ENCODE results near the gene PRDX3.
"Not testable (repeated sequence)": the region's sequence is repeated elsewhere in the genome, so short reads cannot be mapped to it uniquely, and the experiment has no call there.

Gene PRDX3

GRCh38 chr10:119161680-119162451, 16.7 kb downstream of the PRDX3 start:
- peak; percentile 53 for DNase-seq

- DNase-seq: no peak
Observed at GRCh38 chr10:119159332-119159731, 19.3 kb downstream of the PRDX3 start.

- no peak for DNase-seq
Observed at GRCh38 chr10:119153661-119154060, 25.0 kb downstream of the PRDX3 start.

- no peak for DNase-seq
Observed at GRCh38 chr10:119153041-119153440, 25.6 kb downstream of the PRDX3 start.

- DNase-seq: not testable (repeated sequence)
Observed at GRCh38 chr10:119151601-119152000, 27.0 kb downstream of the PRDX3 start.

GRCh38 chr10:119149729-119150128, 28.9 kb downstream of the PRDX3 start:
- no peak for DNase-seq

GRCh38 chr10:119149157-119149556, 29.5 kb downstream of the PRDX3 start:
- no peak for DNase-seq

- no peak for DNase-seq
Observed at GRCh38 chr10:119143657-119144056, 35.0 kb downstream of the PRDX3 start.

- DNase-seq: no peak
Observed at GRCh38 chr10:119140603-119141245, 37.9 kb downstream of the PRDX3 start.

GRCh38 chr10:119139464-119140067, 39.0 kb downstream of the PRDX3 start:
- DNase-seq: peak; percentile 13

- no peak for DNase-seq
Observed at GRCh38 chr10:119138346-119139306, 40.0 kb downstream of the PRDX3 start.

GRCh38 chr10:119137878-119138277, 40.7 kb downstream of the PRDX3 start:
- DNase-seq: peak; percentile 21

- DNase-seq: no peak
Observed at GRCh38 chr10:119136084-119136483, 42.5 kb downstream of the PRDX3 start.

- peak; percentile 28 for DNase-seq
Observed at GRCh38 chr10:119135513-119135881, 43.1 kb downstream of the PRDX3 start.

GRCh38 chr10:119133949-119134348, 44.7 kb downstream of the PRDX3 start:
- no peak for DNase-seq

- no peak for DNase-seq
Observed at GRCh38 chr10:119132521-119133345, 45.9 kb downstream of the PRDX3 start.

- peak; percentile 96 for DNase-seq
Observed at GRCh38 chr10:119131512-119132240, 46.9 kb downstream of the PRDX3 start.

GRCh38 chr10:119129721-119130120, 48.9 kb downstream of the PRDX3 start:
- DNase-seq: no peak

GRCh38 chr10:119125942-119126341, 52.7 kb downstream of the PRDX3 start:
- DNase-seq: no peak

GRCh38 chr10:119120875-119121274, 57.7 kb downstream of the PRDX3 start:
- DNase-seq: no peak

GRCh38 chr10:119120413-119120867, 58.2 kb downstream of the PRDX3 start:
- peak; percentile 59 for DNase-seq

All from OCI-M1 (cell line).